ENCODE results near the gene BMAL1. TPM values are rescaled to one million over a fixed set of nuclear protein-coding genes. Genes with fewer than 3 reads are reported as not detected.

BMAL1 gene
- total RNA-seq, 6 experiments from 2014 or later, result 6.9 to 10.4 (median 7.5) TPM

- peaks cover 2% of the 10 kb centered on the region for H3K27me3 Mint-ChIP-seq (ENCODE audit: insufficient read depth)
- no peaks in the 10 kb centered on the region for H3K36me3 Mint-ChIP-seq (ENCODE audit: low read depth)
- DNase-seq, result no peak
- peak overlapping the region; percentile 19; the same call in 1 of the 2 replicates for H3K27ac Mint-ChIP-seq
- no peak for TF ChIP-seq CTCF (IDR thresholded peaks at IDR 0.05)
- peaks cover 76% of the 10 kb centered on the region for H3K4me1 Mint-ChIP-seq (ENCODE audit: low read depth)
- no peaks in the 10 kb centered on the region for H3K9me3 Mint-ChIP-seq
- H3K4me3 Mint-ChIP-seq, result no peak overlapping the region
Measured at GRCh38 chr11:13333456-13333957, 55.9 kb downstream of the BMAL1 start.

- peaks cover 83% of the 10 kb centered on the region for H3K4me1 Mint-ChIP-seq (ENCODE audit: low read depth)
- H3K27ac Mint-ChIP-seq, result peak overlapping the region; percentile 24; the same call in 1 of the 2 replicates
Measured at GRCh38 chr11:13334034-13334786, 56.6 kb downstream of the BMAL1 start.

GRCh38 chr11:13335319-13335718 is 57.7 kb downstream of the BMAL1 start:
- Mint-ChIP-seq H3K4me1 (ENCODE audit: low read depth) (peaks cover 83% of the 10 kb centered on the region), H3K4me3 (no peak overlapping the region), H3K27ac (peak overlapping the region; percentile 22), H3K36me3 (ENCODE audit: low read depth) (no peaks in the 10 kb centered on the region), H3K27me3 (ENCODE audit: insufficient read depth) (peaks cover 2% of the 10 kb centered on the region), H3K9me3 (no peaks in the 10 kb centered on the region)
- peak; percentile 91 for TF ChIP-seq CTCF (IDR thresholded peaks at IDR 0.05)
- peak; percentile 66 for DNase-seq

More at GRCh38 chr11:13334034-13334786, 56.6 kb downstream of the BMAL1 start:
- no peaks in the 10 kb centered on the region for H3K9me3 Mint-ChIP-seq
- TF ChIP-seq CTCF (IDR thresholded peaks at IDR 0.05), result no peak
- DNase-seq, result no peak
- H3K4me3 Mint-ChIP-seq, result no peak overlapping the region
- H3K36me3 Mint-ChIP-seq (ENCODE audit: low read depth), result no peaks in the 10 kb centered on the region
- peaks cover 2% of the 10 kb centered on the region for H3K27me3 Mint-ChIP-seq (ENCODE audit: insufficient read depth)

- H3K36me3 Mint-ChIP-seq (ENCODE audit: low read depth), result no peaks in the 10 kb centered on the region
- H3K27ac Mint-ChIP-seq, result peak overlapping the region; percentile 71
- TF ChIP-seq CTCF (IDR thresholded peaks at IDR 0.05), result no peak
- H3K9me3 Mint-ChIP-seq, result no peaks in the 10 kb centered on the region
- peak overlapping the region; percentile 44 for H3K4me3 Mint-ChIP-seq
- peaks cover 2% of the 10 kb centered on the region for H3K27me3 Mint-ChIP-seq (ENCODE audit: insufficient read depth)
- peaks cover 94% of the 10 kb centered on the region for H3K4me1 Mint-ChIP-seq (ENCODE audit: low read depth)
- DNase-seq, result peak; percentile 18
Measured at GRCh38 chr11:13336246-13336878, 58.8 kb downstream of the BMAL1 start.

GRCh38 chr11:13338019-13338426 is 60.4 kb downstream of the BMAL1 start:
- Mint-ChIP-seq H3K9me3 (no peaks in the 10 kb centered on the region), H3K4me1 (ENCODE audit: low read depth) (peaks cover 86% of the 10 kb centered on the region), H3K4me3 (peak overlapping the region; percentile 86), H3K27ac (peak overlapping the region; percentile 89), H3K36me3 (ENCODE audit: low read depth) (no peaks in the 10 kb centered on the region), H3K27me3 (ENCODE audit: insufficient read depth) (no peaks in the 10 kb centered on the region; the same call in 1 of the 2 replicates)
- no peak for TF ChIP-seq CTCF (IDR thresholded peaks at IDR 0.05)
- peak; percentile 36 for DNase-seq

All from HFFc6 (cell line).